GM23338 (cell line): Measurements from ENCODE around the gene UNC13C. TPM values are rescaled to one million over a fixed set of nuclear protein-coding genes. Genes with fewer than 3 reads are reported as not detected.

Experiments
- ATAC-seq: fragments of 200-7000 bp; cut with Tn5 transposase; 3 replicates; pipeline ENCODE4 v1.9.1; 2020
- DNase-seq: peaks from one replicate; pipeline ENCODE4 v3.0.0-alpha.2; 2015; ENCODE audit warnings: low spot score
- H2AFZ ChIP-seq: fragments of 200-600 bp; sonication (generic); 2 replicates; pipeline ENCODE4 v1.8.0; 2016; ENCODE audit warnings: antibody characterized with exemption, mild to moderate bottlenecking, moderate library complexity
- H3F3A ChIP-seq: fragments of 200-600 bp; sonication (generic); replicated peaks from 2 replicates; pipeline ENCODE4 v1.8.0; 2017; ENCODE audit warnings: antibody characterized with exemption, mixed run types, low read depth
- H3K27ac ChIP-seq: fragments of 200-600 bp; sonication (generic); 2 replicates; pipeline ENCODE4 v1.6.1; 2016; ENCODE audit warnings: low read depth
- H3K27me3 ChIP-seq: fragments of 200-600 bp; sonication (generic); 2 replicates; pipeline ENCODE4 v1.8.0; 2016; ENCODE audit warnings: mild to moderate bottlenecking, mixed run types, moderate library complexity; ENCODE audit not compliant: insufficient read depth
- H3K36me3 ChIP-seq: fragments of 200-600 bp; sonication (generic); 2 replicates; pipeline ENCODE4 v1.8.0; 2016; ENCODE audit warnings: mild to moderate bottlenecking; ENCODE audit not compliant: insufficient read depth
- H3K4me1 ChIP-seq: fragments of 200-600 bp; sonication (generic); 2 replicates; pipeline ENCODE4 v1.8.0; 2016; ENCODE audit warnings: mild to moderate bottlenecking, moderate library complexity; ENCODE audit not compliant: insufficient read depth
- H3K4me2 ChIP-seq: fragments of 200-600 bp; sonication (generic); 2 replicates; pipeline ENCODE4 v1.7.1; 2017; ENCODE audit warnings: mixed run types
- H3K4me3 ChIP-seq: fragments of 200-600 bp; sonication (generic); 2 replicates; pipeline ENCODE4 v1.6.1; 2016; ENCODE audit warnings: mixed run types
- H3K79me2 ChIP-seq: fragments of 200-600 bp; sonication (generic); replicated peaks from 2 replicates; pipeline ENCODE4 v1.8.0; 2017; ENCODE audit warnings: mild to moderate bottlenecking; ENCODE audit not compliant: insufficient read depth
- H3K9me2 ChIP-seq: fragments of 200-600 bp; sonication (generic); 2 replicates; pipeline ENCODE4 v1.8.0; 2017; ENCODE audit not compliant: insufficient read depth
- H4K20me1 ChIP-seq: fragments of 200-600 bp; sonication (generic); replicated peaks from 2 replicates; pipeline ENCODE4 v1.8.0; 2017; ENCODE audit warnings: mild to moderate bottlenecking; ENCODE audit not compliant: insufficient read depth
- H3K27ac Mint-ChIP-seq: 2 replicates; pipeline ENCODE4 v1.8.0; 2020; ENCODE audit warnings: inconsistent platforms, mild to moderate bottlenecking, moderate library complexity, mixed read lengths
- H3K27me3 Mint-ChIP-seq: 3 replicates; pipeline ENCODE4 v1.8.0; 2022; ENCODE audit warnings: low read depth, mild to moderate bottlenecking, moderate library complexity, mixed read lengths, inconsistent platforms; ENCODE audit not compliant: insufficient read depth, poor library complexity
- H3K36me3 Mint-ChIP-seq: 3 replicates; pipeline ENCODE4 v1.8.0; 2021; ENCODE audit warnings: low read depth, mild to moderate bottlenecking, inconsistent platforms, moderate library complexity, mixed read lengths
- H3K4me1 Mint-ChIP-seq: 3 replicates; pipeline ENCODE4 v1.8.0; 2020; ENCODE audit warnings: mild to moderate bottlenecking, inconsistent platforms, mixed read lengths
- H3K4me3 Mint-ChIP-seq: 3 replicates; pipeline ENCODE4 v1.8.0; 2021; ENCODE audit warnings: moderate library complexity, mild to moderate bottlenecking, inconsistent platforms, mixed read lengths
- H3K9me3 Mint-ChIP-seq: 3 replicates; pipeline ENCODE4 v1.8.0; 2020; ENCODE audit warnings: moderate library complexity, mild to moderate bottlenecking, inconsistent platforms, mixed read lengths
- ETS1 ChIP-seq: IDR thresholded peaks from 2 replicates; pipeline ENCODE4 v1.6.1; 2016; ENCODE audit warnings: antibody characterized with exemption
- EZH2 ChIP-seq: fragments of 200-600 bp; sonication (generic); IDR thresholded peaks from one replicate; pipeline ENCODE4 v1.8.0; 2017; ENCODE audit warnings: antibody characterized with exemption, mild to moderate bottlenecking, low read depth; ENCODE audit not compliant: unreplicated experiment
- JUNB ChIP-seq: IDR thresholded peaks from one replicate; pipeline ENCODE4 v1.6.1; 2016; ENCODE audit warnings: antibody characterized with exemption; ENCODE audit not compliant: unreplicated experiment
- NANOG ChIP-seq: IDR thresholded peaks from 2 replicates; pipeline ENCODE4 v1.6.1; 2016; ENCODE audit warnings: antibody characterized with exemption, borderline replicate concordance
- POLR2AphosphoS5 ChIP-seq: IDR thresholded peaks from 2 replicates; pipeline ENCODE4 v1.6.1; 2016; ENCODE audit warnings: antibody characterized with exemption, low read depth
- REST ChIP-seq: IDR thresholded peaks from one replicate; pipeline ENCODE4 v1.6.1; 2018; ENCODE audit warnings: antibody characterized with exemption; ENCODE audit not compliant: unreplicated experiment
- STAT1 ChIP-seq: IDR thresholded peaks from one replicate; pipeline ENCODE4 v1.6.1; 2016; ENCODE audit warnings: antibody characterized with exemption; ENCODE audit not compliant: unreplicated experiment
- ZNF114 ChIP-seq: fragments of 250-450 bp; sonication (Bioruptor Pico); IDR thresholded peaks from 2 replicates; pipeline ENCODE4 v1.5.0; 2020; ENCODE audit warnings: mild to moderate bottlenecking, moderate library complexity
- polyA plus RNA-seq: library from polyadenylated mRNA; unstranded; fragments of >200 nt; fragmentation: Nextera tagmentation; extraction: Ambion mirVana; gene quantifications from 2 replicates; pipeline ENCODE4 v1.2.1, GENCODE V29; 2016
- total RNA-seq: library from RNA; depleted of rRNA; stranded (reverse); fragments of >200 nt; shearing (Covaris generic); gene quantifications from 2 replicates; pipeline ENCODE4 v1.2.3, GENCODE V29; 2014

The UNC13C gene
- total and polyA plus RNA-seq, 2 experiments from 2014 or later: 0.03 TPM; not detected in 1

- no peaks in the 10 kb centered on the region for H3K4me1 ChIP-seq
- no peaks in the 10 kb centered on the region for H3F3A ChIP-seq
- DNase-seq (no peak), ATAC-seq (no peak)
- no peak overlapping the region for H3K4me3 Mint-ChIP-seq
- no peak overlapping the region for H3K27ac ChIP-seq
- H3K4me1 Mint-ChIP-seq: no peaks in the 10 kb centered on the region
- H3K4me3 ChIP-seq: no peak overlapping the region
- H3K27ac Mint-ChIP-seq: no peak overlapping the region
- H3K36me3 Mint-ChIP-seq: peaks cover 4% of the 10 kb centered on the region; the same call in 1 of the 3 replicates
- H2AFZ ChIP-seq: no peak overlapping the region
- H3K27me3 Mint-ChIP-seq: peaks cover 4% of the 10 kb centered on the region
- no peaks in the 10 kb centered on the region for H3K9me2 ChIP-seq
- no peaks in the 10 kb centered on the region; the same call in none of the 2 replicates for H3K36me3 ChIP-seq
- no peak overlapping the region for H3K4me2 ChIP-seq
- no peaks in the 10 kb centered on the region for H3K27me3 ChIP-seq
- no peak for TF ChIP-seq EZH2
- no peak for TF ChIP-seq ZNF114 (CRISPR knock-in tag)
- no peak for TF ChIP-seq POLR2AphosphoS5
- TF ChIP-seq NANOG: no peak
- TF ChIP-seq JUNB: no peak
- TF ChIP-seq REST: no peak
- TF ChIP-seq STAT1: no peak
- H4K20me1 ChIP-seq: no peaks in the 10 kb centered on the region
- peaks cover 56% of the 10 kb centered on the region for H3K9me3 Mint-ChIP-seq
- H3K79me2 ChIP-seq: no peaks in the 10 kb centered on the region
These were observed 249.3 kb downstream of the UNC13C start for GRCh38 chr15:54227569-54227968.

GRCh38 chr15:54250326-54250725 lies 272.1 kb downstream of the UNC13C start:
- H3K36me3 Mint-ChIP-seq: no peaks in the 10 kb centered on the region
- H3K27me3 Mint-ChIP-seq: no peaks in the 10 kb centered on the region
- H3K27me3 ChIP-seq: no peaks in the 10 kb centered on the region
- no peak overlapping the region for H3K27ac Mint-ChIP-seq
- H3F3A ChIP-seq: no peaks in the 10 kb centered on the region
- TF ChIP-seq ZNF114 (CRISPR knock-in tag): no peak
- no peak for TF ChIP-seq ETS1
- TF ChIP-seq JUNB: no peak
- no peak for TF ChIP-seq STAT1
- no peak for TF ChIP-seq EZH2
- H3K79me2 ChIP-seq: no peaks in the 10 kb centered on the region
- no peaks in the 10 kb centered on the region for H3K9me2 ChIP-seq
- ATAC-seq (no peak), DNase-seq (no peak)
- H3K36me3 ChIP-seq: 0 out of 2 replicates have a peak, but pooled peaks cover 10% of the 10 kb centered on the region
- H4K20me1 ChIP-seq: no peaks in the 10 kb centered on the region
- H3K4me2 ChIP-seq: no peak overlapping the region
- H3K4me1 Mint-ChIP-seq: no peaks in the 10 kb centered on the region
- no peak overlapping the region for H3K4me3 Mint-ChIP-seq
- H3K4me3 ChIP-seq: no peak overlapping the region
- peaks cover 25% of the 10 kb centered on the region for H3K9me3 Mint-ChIP-seq
- no peak overlapping the region for H2AFZ ChIP-seq
- no peaks in the 10 kb centered on the region for H3K4me1 ChIP-seq
- no peak overlapping the region for H3K27ac ChIP-seq
